Pancreas (tissue), 10 donors: Measurements from ENCODE around the gene IMMP2L. TPM values are rescaled to one million over a fixed set of nuclear protein-coding genes. Genes with fewer than 3 reads are reported as not detected.
"Not testable (repeated sequence)": the region's sequence is repeated elsewhere in the genome, so short reads cannot be mapped to it uniquely, and the experiment has no call there.

Source experiments
- ATAC-seq, 4 donors: fragments of 200-7000 bp; cut with Tn5 transposase; one replicate each; pipeline versions ENCODE4 v1.8.0 to v1.9.1; 2020; ENCODE audit warnings: mild to moderate bottlenecking in 4 of 4, moderate library complexity in 4 of 4
- DNase-seq, 6 donors: peaks; one replicate each; pipeline ENCODE4 v3.0.0-alpha.2; 2020
- FAIRE-seq: peaks from 2 replicates; lab custom pipeline; 2012; peaks lifted over from hg19 to GRCh38; lab: Jason Lieb, UNC
- H3K27ac ChIP-seq, 4 donors: fragments of 200-600 bp; sonication (generic); 1 replicate in 3 of 4; 2 replicates in 1 of 4; pipeline versions ENCODE4 v1.5.0 to v1.8.0; 2020
- H3K27me3 ChIP-seq, 4 donors: fragments of 200-600 bp; one replicate each; pipeline ENCODE4 v1.8.0; 2021
- H3K36me3 ChIP-seq, 3 donors: fragments of 200-600 bp; sonication (generic) in 1 of 3; one replicate each; pipeline versions ENCODE4 v1.5.0 to v1.8.0; 2020 to 2021
- H3K4me1 ChIP-seq, 3 donors: fragments of 200-600 bp; one replicate each; pipeline ENCODE4 v1.8.0; 2021
- H3K4me3 ChIP-seq, 4 donors: fragments of 200-600 bp; sonication (generic) in 2 of 4; one replicate each; pipeline versions ENCODE4 v1.5.0 to v1.8.0; 2020 to 2021
- H3K9me3 ChIP-seq, 4 donors: fragments of 200-600 bp; one replicate each; pipeline ENCODE4 v1.8.0; 2021
- CTCF ChIP-seq, 4 donors: fragments of 200-600 bp; sonication (generic) in 3 of 4; IDR thresholded peaks; one replicate each; pipeline versions ENCODE4 v1.5.0 to v1.8.0; 2021; ENCODE audit warnings: antibody characterized with exemption in 4 of 4
- WGBS, 2 donors: extraction: QIAGEN DNeasy Blood & Tissue Kit; methylation state at CpG; one replicate each; pipeline ENCODE4 v1.1.7; 2013; 5-methylcytosine and 5-hydroxymethylcytosine counted together
- intact Hi-C, 3 donors: fragments of 100-400 bp; cut with DNase I; formaldehyde crosslinking; loops; one replicate each; pipeline versions ENCODE4 v1.11.1 to v1.14.2; 2022
- polyA plus RNA-seq, 2 donors: library from polyadenylated mRNA; stranded (reverse); fragments of 200-250 nt; gene quantifications; one replicate each; pipeline ENCODE4 v1.2.3, GENCODE V29; 2013
- total RNA-seq, 6 donors: library from RNA; stranded (reverse); fragmentation: NEBNext Ultra II Directional in 4 of 6; extraction: Animal tissue kit (Norgen Biotek cat#: 25700) in 4 of 6; gene quantifications; one replicate each; pipeline versions ENCODE4 v1.2.1 to v1.2.4, GENCODE V29; 2021 to 2023
- donor health status: healthy with polysubstance abuse.
- donor health status: DM: no; HTN: no; CAD: no; lungs with moderate emphysema.
- donor health status: DM: no; HTN: no; CAD: no.
- donor health status: control.
- donor health status: control.
- donor health status: Bipolar disorder and iron deficiency.
- donor health status: DM: yes; HTN: yes; CAD: no.
- donor health status: DM: no; HTN: no; CAD: no.
- donor health status: DM: no; HTN: no; CAD: no.
- donor health status: DM: yes; HTN: yes; CAD: no.

Gene IMMP2L
- total and polyA plus RNA-seq, 8 donors: 7.3 to 30.0 (median 12.9) TPM

GRCh38 chr7:110676785-110677184 lies 885.5 kb downstream of the IMMP2L start:
- H3K27me3 ChIP-seq: no peaks in the 10 kb centered on the region
- intact Hi-C loops: no loop called here
- H3K9me3 ChIP-seq: no peaks in the 10 kb centered on the region
- DNase-seq (no peak), ATAC-seq (no peak), FAIRE-seq (no peak)
- H3K4me3 ChIP-seq: no peak overlapping the region
- WGBS, 2 donors: 90 to 98% methylated on average over 2 of the region's 2 CpGs
- no peak overlapping the region for H3K27ac ChIP-seq
- H3K4me1 ChIP-seq: no peaks in the 10 kb centered on the region
- TF ChIP-seq CTCF (IDR thresholded peaks at IDR 0.05): no peak
- no peaks in the 10 kb centered on the region for H3K36me3 ChIP-seq

GRCh38 chr7:110675383-110676103 lies 886.7 kb downstream of the IMMP2L start:
- H3K27ac ChIP-seq: no peak overlapping the region
- WGBS, 2 donors: 83 to 91% methylated on average over 4 of the region's 4 CpGs
- H3K4me1 ChIP-seq: no peaks in the 10 kb centered on the region
- ATAC-seq: no peak
- H3K4me3 ChIP-seq: no peak overlapping the region
- H3K27me3 ChIP-seq: no peaks in the 10 kb centered on the region
- H3K9me3 ChIP-seq: no peaks in the 10 kb centered on the region
- no peaks in the 10 kb centered on the region for H3K36me3 ChIP-seq
- intact Hi-C loops: no loop called here
- no peak for FAIRE-seq
- DNase-seq: no peak
- no peak for TF ChIP-seq CTCF (IDR thresholded peaks at IDR 0.05)

- no peak for TF ChIP-seq CTCF (IDR thresholded peaks at IDR 0.05)
- DNase-seq (no peak), ATAC-seq (no peak), FAIRE-seq (no peak)
- intact Hi-C loops: no loop called here
- no peaks in the 10 kb centered on the region for H3K36me3 ChIP-seq
- H3K27me3 ChIP-seq: no peaks in the 10 kb centered on the region
- WGBS, 2 donors: 76 to 93% methylated on average over 1 of the region's 1 CpG
- H3K9me3 ChIP-seq: no peaks in the 10 kb centered on the region
- no peak overlapping the region for H3K27ac ChIP-seq
- no peaks in the 10 kb centered on the region for H3K4me1 ChIP-seq
- no peak overlapping the region for H3K4me3 ChIP-seq
Observed at GRCh38 chr7:110673148-110673547, 889.1 kb downstream of the IMMP2L start.

- FAIRE-seq (no peak), DNase-seq (no peak), ATAC-seq (no peak)
- WGBS, 2 donors: 93 to 96% methylated on average over 5 of the region's 5 CpGs
- TF ChIP-seq CTCF (IDR thresholded peaks at IDR 0.05): no peak
- no peaks in the 10 kb centered on the region for H3K9me3 ChIP-seq
- H3K36me3 ChIP-seq: no peaks in the 10 kb centered on the region
- H3K27me3 ChIP-seq: no peaks in the 10 kb centered on the region
- H3K4me1 ChIP-seq: no peaks in the 10 kb centered on the region
- intact Hi-C loops: no loop called here
- H3K27ac ChIP-seq: no peak overlapping the region
- H3K4me3 ChIP-seq: no peak overlapping the region
Observed at GRCh38 chr7:110669410-110669809, 892.9 kb downstream of the IMMP2L start.

- Histone ChIP-seq H3K4me3 (no peak overlapping the region), H3K9me3 (no peaks in the 10 kb centered on the region), H3K36me3 (no peaks in the 10 kb centered on the region), H3K27ac (no peak overlapping the region), H3K27me3 (no peaks in the 10 kb centered on the region), H3K4me1 (no peaks in the 10 kb centered on the region)
- 89 to 94% methylated on average over 4 of the region's 4 CpGs for WGBS, 2 donors
- no peak for DNase-seq
- intact Hi-C loops: no loop called here
- TF ChIP-seq CTCF (IDR thresholded peaks at IDR 0.05): no peak
- ATAC-seq: no peak
- no peak for FAIRE-seq
Observed at GRCh38 chr7:110664803-110665202, 897.5 kb downstream of the IMMP2L start.

- H3K27ac ChIP-seq, H3K27me3 ChIP-seq, DNase-seq, ATAC-seq, intact Hi-C loops, H3K36me3 ChIP-seq, H3K9me3 ChIP-seq, H3K4me3 ChIP-seq, FAIRE-seq, H3K4me1 ChIP-seq: not testable (repeated sequence)
- WGBS, 2 donors: 77 to 79% methylated on average over 7 of the region's 7 CpGs
Observed at GRCh38 chr7:110660637-110661036, 901.7 kb downstream of the IMMP2L start.
